Duodenal mucosa (tissue), 2 donors: Measurements from ENCODE around the gene EPN3.

Experiments
- H3K27ac ChIP-seq: one replicate; pipeline ENCODE4 v1.7.0; 2013; ENCODE audit warnings: low read depth, low read length
- H3K27me3 ChIP-seq, 2 donors: one replicate each; pipeline ENCODE4 v1.7.0; 2013; ENCODE audit warnings: low read length in 2 of 2, control low read depth in 1 of 2; ENCODE audit not compliant: insufficient read depth in 2 of 2, control insufficient read depth in 1 of 2
- H3K36me3 ChIP-seq, 2 donors: one replicate each; pipeline ENCODE4 v1.7.0; 2013; ENCODE audit warnings: low read length in 2 of 2, control low read depth in 1 of 2; ENCODE audit not compliant: insufficient read depth in 2 of 2, control insufficient read depth in 1 of 2
- H3K4me1 ChIP-seq, 2 donors: one replicate each; pipeline ENCODE4 v1.7.0; 2013; ENCODE audit warnings: low read length in 2 of 2, control low read depth in 1 of 2; ENCODE audit not compliant: insufficient read depth in 2 of 2, control insufficient read depth in 1 of 2
- H3K4me3 ChIP-seq, 2 donors: one replicate each; pipeline ENCODE4 v1.7.0; 2013; ENCODE audit warnings: low read length in 2 of 2, low read depth in 1 of 2
- H3K9ac ChIP-seq, 2 donors: one replicate each; pipeline ENCODE4 v1.7.0; 2013; ENCODE audit warnings: low read length in 2 of 2, low read depth in 1 of 2
- H3K9me3 ChIP-seq, 2 donors: one replicate each; pipeline ENCODE4 v1.7.0; 2013; ENCODE audit warnings: low read length in 2 of 2, control low read depth in 1 of 2; ENCODE audit not compliant: control insufficient read depth in 1 of 2

The EPN3 gene

DNA sequence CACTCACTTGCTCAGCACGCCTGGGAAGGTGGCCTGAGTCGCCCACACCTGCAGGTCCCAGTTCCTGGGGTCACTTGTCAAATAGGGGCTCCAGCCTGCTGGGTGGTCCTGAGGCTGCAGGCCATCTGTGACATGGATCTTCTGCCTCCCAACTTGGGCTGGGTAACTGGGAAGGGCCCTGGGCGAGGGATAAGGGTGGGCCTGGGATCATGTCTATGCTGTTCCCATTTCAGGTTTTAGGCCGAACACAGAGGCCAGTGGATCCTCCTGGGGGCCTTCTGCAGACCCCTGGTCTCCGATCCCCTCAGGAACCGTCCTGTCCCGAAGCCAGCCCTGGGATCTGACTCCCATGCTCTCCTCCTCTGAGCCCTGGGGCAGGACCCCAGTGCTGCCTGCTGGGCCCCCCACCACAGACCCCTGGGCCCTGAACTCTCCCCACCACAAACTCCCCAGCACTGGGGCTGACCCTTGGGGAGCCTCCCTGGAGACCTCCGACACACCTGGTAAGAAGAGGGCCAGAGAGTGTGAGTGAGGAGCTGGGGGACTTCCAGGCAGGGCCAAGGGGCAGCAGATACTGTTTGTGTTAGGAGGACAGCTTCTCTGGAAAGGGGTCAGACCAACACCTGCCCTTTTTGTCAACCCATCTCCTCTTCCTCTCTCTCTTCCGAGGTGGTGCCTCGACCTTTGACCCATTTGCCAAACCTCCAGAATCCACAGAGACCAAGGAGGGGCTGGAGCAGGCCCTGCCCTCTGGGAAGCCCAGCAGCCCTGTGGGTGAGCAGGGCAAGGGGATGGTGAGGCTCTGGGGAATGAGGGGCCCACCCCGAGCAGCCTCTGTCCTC lies 8.2 kb downstream of the EPN3 start:
- peak overlapping the region; percentile 54 to 69 for H3K9ac ChIP-seq
- H3K27me3 ChIP-seq: no peaks in the 10 kb centered on the region
- peaks cover 67 to 75% of the 10 kb centered on the region in 2 donors for H3K4me1 ChIP-seq

DNA sequence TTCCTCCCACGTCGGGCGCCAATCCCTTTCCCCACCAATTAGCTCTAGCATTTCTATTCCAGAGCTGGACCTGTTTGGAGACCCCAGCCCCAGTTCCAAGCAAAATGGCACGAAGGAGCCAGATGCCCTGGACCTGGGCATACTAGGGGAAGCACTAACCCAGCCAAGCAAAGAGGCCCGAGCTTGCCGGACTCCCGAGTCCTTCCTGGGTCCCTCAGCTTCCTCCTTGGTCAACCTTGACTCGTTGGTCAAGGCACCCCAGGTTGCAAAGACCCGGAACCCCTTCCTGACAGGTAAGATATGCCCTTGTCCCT lies 8.8 kb downstream of the EPN3 start:
- Histone ChIP-seq H3K4me3 (peak overlapping the region; percentile 69 to 72), H3K27ac (no peak overlapping the region), H3K4me1 (peaks cover 66 to 73% of the 10 kb centered on the region in 2 donors)

More for the DNA sequence above, 8.2 kb downstream of the EPN3 start:
- Histone ChIP-seq H3K36me3 (peaks cover 12 to 17% of the 10 kb centered on the region in 2 donors), H3K4me3 (peak overlapping the region; percentile 69 to 72), H3K27ac (no peak overlapping the region), H3K9me3 (no peaks in the 10 kb centered on the region)

DNA sequence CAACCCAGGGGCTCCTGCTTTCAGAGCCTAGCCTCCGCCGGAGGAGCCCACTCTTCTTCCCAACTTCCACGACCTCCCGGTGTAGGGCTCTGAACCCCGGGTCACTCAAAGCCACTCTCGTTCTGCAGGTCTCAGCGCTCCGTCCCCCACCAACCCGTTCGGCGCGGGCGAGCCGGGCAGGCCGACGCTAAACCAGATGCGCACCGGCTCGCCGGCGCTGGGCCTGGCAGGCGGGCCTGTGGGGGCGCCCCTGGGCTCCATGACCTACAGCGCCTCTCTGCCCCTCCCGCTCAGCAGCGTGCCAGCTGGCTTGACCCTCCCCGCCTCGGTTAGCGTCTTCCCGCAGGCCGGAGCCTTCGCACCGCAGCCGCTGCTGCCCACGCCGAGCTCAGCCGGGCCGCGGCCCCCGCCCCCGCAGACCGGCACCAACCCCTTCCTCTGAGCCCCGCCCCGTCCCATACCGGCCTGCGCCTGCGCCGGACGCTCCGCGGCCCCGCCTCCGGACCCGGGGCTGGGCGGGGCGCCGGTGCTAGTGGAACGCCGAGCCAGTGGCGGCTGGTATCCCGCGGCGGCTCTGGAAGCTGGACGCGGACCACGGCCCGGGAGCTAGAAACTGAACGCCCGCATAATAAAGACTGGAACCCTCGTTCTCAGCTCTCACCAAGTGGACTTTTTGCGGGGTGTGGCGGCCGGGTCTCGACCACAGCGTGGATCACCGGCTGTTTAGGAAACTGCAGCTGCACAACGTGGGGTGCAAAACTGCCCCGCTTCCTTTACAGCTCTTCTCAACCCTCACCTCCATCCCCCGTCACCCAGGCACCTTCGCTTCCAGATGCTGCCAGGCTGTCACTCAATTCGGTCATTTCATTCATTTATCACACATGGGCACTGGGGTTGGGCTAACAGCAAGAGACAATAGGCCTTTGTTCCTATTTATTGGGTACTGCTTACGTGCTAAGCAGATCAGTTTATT lies 9.5 kb downstream of the EPN3 start:
- peaks cover 71 to 74% of the 10 kb centered on the region in 2 donors for H3K4me1 ChIP-seq

More for the DNA sequence above, 8.8 kb downstream of the EPN3 start:
- Histone ChIP-seq H3K36me3 (peaks cover 11 to 13% of the 10 kb centered on the region in 2 donors), H3K27me3 (no peaks in the 10 kb centered on the region), H3K9me3 (no peaks in the 10 kb centered on the region), H3K9ac (peak overlapping the region; percentile 54 to 69)

DNA sequence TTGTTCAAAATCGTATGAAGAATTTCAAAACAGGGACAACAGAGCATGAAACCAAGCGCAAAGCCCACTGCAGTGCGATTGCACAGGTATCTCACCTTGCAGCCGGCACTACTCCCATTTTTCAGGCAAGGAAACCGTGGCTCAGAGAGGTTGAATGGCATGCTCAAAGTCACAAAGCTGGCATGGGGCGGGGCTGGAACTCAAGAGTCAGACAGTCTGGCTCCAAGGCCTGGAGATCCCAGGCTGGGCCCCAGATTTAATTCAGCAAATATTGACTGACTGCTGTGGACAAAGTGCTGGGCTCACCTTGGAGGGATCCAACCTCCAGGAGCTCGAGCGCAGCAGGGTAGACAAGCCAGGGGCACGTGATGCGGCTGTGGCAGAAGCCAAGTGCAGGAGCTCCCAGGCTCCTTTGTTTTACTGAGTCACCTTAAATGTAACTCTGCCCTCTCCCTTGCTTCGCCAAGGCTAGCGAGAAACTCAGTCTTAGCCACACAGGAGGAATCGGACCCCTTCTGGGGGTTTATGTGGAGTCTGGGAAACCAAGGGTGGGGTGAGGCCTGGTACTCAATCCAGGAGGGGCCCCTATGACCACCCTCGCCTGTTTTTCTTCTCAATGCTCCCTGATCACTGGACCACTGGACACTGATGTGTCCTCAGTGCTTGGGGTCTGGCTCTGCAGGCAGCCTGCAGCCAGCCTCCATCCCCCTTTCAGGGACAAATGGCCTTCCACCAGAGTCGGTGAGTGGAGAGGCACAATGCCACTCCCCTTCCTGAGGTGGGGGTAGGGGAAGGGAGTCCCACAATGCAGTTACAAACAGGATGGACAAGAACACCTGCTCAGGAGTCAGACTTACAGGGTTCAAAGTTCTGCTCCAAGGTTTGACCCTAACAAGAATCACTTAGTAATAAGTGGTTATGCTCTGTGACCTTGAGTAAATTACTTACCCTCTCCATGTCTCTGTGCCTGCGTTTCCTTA lies 10.6 kb downstream of the EPN3 start:
- H3K4me3 ChIP-seq: peak overlapping the region; percentile 69 to 72
- peaks cover 5 to 8% of the 10 kb centered on the region in 2 donors for H3K36me3 ChIP-seq
- no peaks in the 10 kb centered on the region for H3K9me3 ChIP-seq
- H3K4me1 ChIP-seq: peaks cover 71% of the 10 kb centered on the region in 2 donors
- peak overlapping the region; percentile 48 to 73 for H3K9ac ChIP-seq
- no peaks in the 10 kb centered on the region for H3K27me3 ChIP-seq
- H3K27ac ChIP-seq: peak overlapping the region; percentile 77

More for the DNA sequence above, 9.5 kb downstream of the EPN3 start:
- peak overlapping the region; percentile 54 to 73 for H3K9ac ChIP-seq
- H3K36me3 ChIP-seq: peaks cover 8 to 10% of the 10 kb centered on the region in 2 donors
- no peaks in the 10 kb centered on the region for H3K27me3 ChIP-seq
- peak overlapping the region; percentile 77 for H3K27ac ChIP-seq
- H3K9me3 ChIP-seq: no peaks in the 10 kb centered on the region
- H3K4me3 ChIP-seq: peak overlapping the region; percentile 69 to 72

DNA sequence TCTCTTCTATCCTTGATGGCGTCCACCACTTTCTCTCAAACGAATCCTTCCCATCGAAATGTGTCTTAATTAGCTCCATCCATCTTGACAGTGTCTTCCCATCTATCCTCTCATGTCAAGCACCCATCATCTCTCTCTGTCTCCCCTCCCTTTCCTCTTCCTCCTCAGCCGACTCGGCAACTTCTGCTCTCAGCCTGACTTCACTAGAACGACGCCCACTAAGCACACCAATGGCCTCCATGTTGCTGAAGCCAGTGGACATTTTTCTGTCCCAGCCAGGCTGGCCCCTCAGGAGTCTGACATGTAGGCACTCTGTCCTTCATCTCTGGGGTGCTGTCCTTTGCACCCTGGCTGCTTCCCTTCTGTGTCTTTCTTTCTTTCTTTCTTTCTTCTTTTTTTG lies 12.0 kb downstream of the EPN3 start:
- Histone ChIP-seq H3K9ac (no peak overlapping the region), H3K27ac (no peak overlapping the region), H3K36me3 (peaks cover 1 to 3% of the 10 kb centered on the region in 2 donors), H3K4me3 (no peak overlapping the region), H3K27me3 (no peaks in the 10 kb centered on the region), H3K9me3 (no peaks in the 10 kb centered on the region), H3K4me1 (peaks cover 57% of the 10 kb centered on the region in 2 donors)

DNA sequence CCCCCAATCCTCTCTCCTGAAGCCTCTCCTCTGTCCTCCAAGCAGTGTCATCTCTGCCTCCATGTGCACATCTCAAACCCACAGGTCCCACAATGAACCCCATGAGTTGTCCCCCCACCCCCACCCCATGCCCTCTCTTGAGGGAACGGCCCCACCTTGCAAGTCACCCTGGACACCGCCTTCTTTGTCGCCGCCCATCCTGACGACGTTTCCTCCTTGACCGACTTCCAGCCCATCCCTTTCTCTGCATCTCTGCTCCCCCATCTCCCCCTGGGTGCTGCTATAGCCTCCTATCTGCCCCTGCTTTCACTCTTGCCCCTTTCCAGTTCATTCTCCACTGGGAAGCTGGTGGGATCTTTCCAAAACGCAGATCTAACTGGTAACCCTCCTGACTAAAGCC lies 12.8 kb downstream of the EPN3 start:
- H3K4me1 ChIP-seq: peaks cover 49% of the 10 kb centered on the region in 2 donors

DNA sequence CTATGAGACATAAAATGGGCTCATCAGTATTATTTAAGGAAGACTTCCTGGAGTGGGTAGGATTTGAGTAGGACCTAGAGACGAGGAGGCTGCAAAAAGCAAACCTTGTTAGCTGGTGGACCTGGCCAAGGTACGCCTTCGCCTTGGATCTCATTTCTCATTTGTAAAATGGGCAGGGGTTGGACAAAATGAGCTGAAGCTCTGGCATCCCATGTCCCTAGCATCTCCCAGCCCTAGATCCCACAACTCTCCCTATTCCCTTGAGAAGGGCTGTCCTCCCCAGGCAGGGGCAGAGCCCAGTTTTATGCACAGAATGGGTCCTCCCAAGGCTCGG lies 14.1 kb downstream of the EPN3 start:
- H3K4me1 ChIP-seq: peaks cover 35 to 36% of the 10 kb centered on the region in 2 donors

More for the DNA sequence above, 12.8 kb downstream of the EPN3 start:
- Histone ChIP-seq H3K9me3 (no peaks in the 10 kb centered on the region), H3K27me3 (no peaks in the 10 kb centered on the region), H3K36me3 (peaks cover 0 to 3% of the 10 kb centered on the region in 2 donors), H3K27ac (no peak overlapping the region), H3K9ac (no peak overlapping the region), H3K4me3 (no peak overlapping the region)

DNA sequence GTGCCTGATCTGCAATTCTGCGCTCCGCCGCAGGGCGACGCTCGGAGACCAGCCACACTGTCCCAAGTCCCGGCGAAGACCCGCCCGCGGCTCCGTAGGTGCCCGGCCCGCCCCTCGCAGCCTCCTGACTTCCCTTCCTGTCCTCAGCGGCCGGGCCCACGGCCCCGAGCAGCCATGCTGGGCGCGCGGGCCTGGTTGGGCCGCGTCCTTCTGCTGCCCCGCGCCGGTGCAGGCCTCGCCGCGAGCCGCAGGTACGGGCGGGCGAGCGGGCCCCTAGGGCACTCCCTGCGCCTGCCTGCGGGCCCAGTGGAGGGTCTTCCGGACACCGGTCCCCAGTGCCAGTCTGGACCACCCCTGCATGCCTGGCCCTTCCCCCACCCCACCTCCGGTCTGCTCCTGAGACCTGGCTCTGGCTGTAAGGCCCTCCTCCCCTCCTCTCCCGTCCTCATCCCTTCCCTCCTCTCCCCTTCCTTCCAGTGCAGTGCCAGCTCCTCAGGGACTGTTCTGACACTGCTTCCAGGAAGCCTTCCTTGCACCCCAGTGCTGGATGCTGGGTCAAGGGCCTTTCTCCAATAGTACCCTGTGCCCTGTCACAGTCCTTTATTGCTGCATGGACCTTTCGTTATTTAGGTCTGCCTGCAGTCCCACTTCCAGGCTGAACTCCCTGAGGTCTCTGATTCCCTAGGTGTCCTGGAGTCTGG lies 14.7 kb downstream of the EPN3 start, which contains the start of gene SPATA20:
TSS of gene SPATA20 (plus strand) at position 140 of the 701 bp plus-strand sequence. CDS start at position 175, 35 bp downstream.
- H3K4me3 ChIP-seq: peak within 1 kb of the TSS; percentile 81 to 83
- H3K27ac ChIP-seq: peak within 1 kb of the TSS; percentile 45
- H3K9me3 ChIP-seq: no peaks in the 10 kb centered on the region
- H3K4me1 ChIP-seq: peaks cover 33 to 34% of the 10 kb centered on the region in 2 donors
- H3K36me3 ChIP-seq: peaks cover 0 to 9% of the 10 kb centered on the region in 2 donors
- H3K9ac ChIP-seq: peak within 1 kb of the TSS; percentile 77 to 86
- no peaks in the 10 kb centered on the region for H3K27me3 ChIP-seq

More for the DNA sequence above, 14.1 kb downstream of the EPN3 start:
- Histone ChIP-seq H3K9ac (peak overlapping the region in 1 of 2 donors; percentile 77), H3K36me3 (peaks cover 0 to 9% of the 10 kb centered on the region in 2 donors), H3K27ac (peak overlapping the region; percentile 45), H3K27me3 (no peaks in the 10 kb centered on the region), H3K4me3 (peak overlapping the region; percentile 81 to 83), H3K9me3 (no peaks in the 10 kb centered on the region)

DNA sequence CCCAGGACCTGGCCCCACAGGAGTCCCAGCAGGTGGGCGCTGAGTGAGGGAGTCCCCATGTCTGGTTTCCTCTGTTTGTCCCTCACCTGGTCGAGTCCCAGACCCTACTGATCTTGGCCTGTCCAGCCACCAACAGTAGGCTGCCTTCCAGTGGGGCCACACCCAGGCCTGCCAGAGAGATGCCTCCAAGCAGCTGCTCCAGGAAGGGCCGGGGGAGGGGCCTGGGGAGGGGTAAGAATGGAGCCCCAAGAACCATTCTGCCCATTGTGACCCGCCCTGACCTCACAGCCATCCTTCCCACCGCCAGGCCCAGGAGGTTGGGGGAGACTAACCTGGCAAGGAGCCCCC lies 15.2 kb downstream of the EPN3 start:
- no peaks in the 10 kb centered on the region for H3K9me3 ChIP-seq
- no peaks in the 10 kb centered on the region for H3K27me3 ChIP-seq
- peaks cover 28 to 29% of the 10 kb centered on the region in 2 donors for H3K4me1 ChIP-seq
- peaks cover 0 to 9% of the 10 kb centered on the region in 2 donors for H3K36me3 ChIP-seq
- H3K27ac ChIP-seq: no peak overlapping the region
- H3K9ac ChIP-seq: peak overlapping the region; percentile 77 to 86
- H3K4me3 ChIP-seq: peak overlapping the region; percentile 81 to 83
